ENCODE data around the gene MAML2.

DNA sequence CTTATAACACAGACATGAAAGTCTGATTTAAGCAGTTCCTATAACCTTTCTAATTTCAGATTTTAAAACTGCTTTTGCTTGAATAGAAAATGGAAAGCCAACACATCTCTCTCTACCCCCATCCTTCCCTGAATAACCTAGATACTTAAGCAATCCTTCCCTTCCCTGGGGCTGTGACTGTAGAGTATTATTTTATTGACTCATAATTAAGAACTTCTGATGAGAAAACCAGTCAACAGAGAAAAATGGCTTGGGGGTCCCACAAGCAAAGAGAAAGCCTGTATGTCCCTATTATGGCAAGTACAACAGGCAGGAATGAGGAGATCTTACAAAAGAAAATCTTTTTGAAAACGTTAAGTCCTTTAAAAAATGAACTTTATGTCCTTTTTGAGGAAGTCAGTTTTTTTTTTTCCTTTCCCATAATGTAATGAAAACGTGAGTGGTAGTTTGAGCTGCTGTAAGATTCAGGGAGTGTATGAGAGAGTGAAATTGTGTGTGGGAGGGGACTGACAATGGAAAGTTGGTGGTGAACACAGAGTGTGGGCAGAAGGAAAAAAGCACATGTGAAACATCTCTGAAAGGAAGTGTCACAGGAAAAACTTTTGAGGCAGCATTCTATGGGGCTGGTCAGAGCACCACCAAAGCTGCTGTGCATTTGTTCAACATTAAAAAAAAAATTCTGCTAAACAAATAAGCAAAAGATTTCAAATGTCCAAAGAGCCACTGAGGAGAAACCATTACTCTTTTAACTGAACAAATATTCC lies 154.6 kb downstream of the MAML2 start:
- TF ChIP-seq EZH2 (IDR thresholded peaks at IDR 0.05; ENCODE audit: borderline replicate concordance) (no peak), CTCF (IDR thresholded peaks at IDR 0.05; ENCODE audit: poor library complexity) (no peak), EZH2phosphoT487 (IDR thresholded peaks at IDR 0.05; ENCODE audit: low read depth, severe bottlenecking, unreplicated experiment) (no peak)

Data from hepatocyte (in vitro differentiated cells).